Measurements from ENCODE around the gene IGF1. TPM values are rescaled to one million over a fixed set of nuclear protein-coding genes. Genes with fewer than 3 reads are reported as not detected.

Gene IGF1
- total and polyA plus RNA-seq, 10 of the 15 experiments (the other 5 are each of a cell fraction or from before 2014, with no cell fraction given): 2.4 to 9.2 (median 3.5) TPM

DNA sequence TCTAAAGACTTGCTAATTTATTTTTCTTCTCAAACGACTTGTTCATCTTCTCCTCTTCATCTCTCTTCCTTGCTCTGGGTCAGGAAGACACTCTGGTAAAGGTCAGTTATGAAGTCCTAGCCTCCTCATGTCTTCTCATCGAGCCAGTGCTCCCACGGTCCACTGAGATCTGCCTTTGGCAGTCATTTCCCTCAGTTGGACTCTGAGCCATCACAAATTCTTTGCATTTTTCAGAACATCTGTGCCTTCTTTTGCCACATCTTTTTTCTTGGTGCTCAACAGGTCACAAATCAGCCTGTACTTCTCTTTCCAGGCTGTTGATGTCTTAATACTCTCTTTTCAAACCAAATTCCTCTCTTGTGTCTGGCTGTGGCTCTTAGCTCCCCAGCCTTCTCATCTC is 49.7 kb downstream of the IGF1 start (continued):
- no peak for TF ChIP-seq TCF3 (IDR thresholded peaks at IDR 0.05; ENCODE audit: borderline replicate concordance, insufficient read depth, low read depth, low read length)
- no peak for TF ChIP-seq CHD4 (IDR thresholded peaks at IDR 0.05)
- no peak for TF ChIP-seq SUPT20H (IDR thresholded peaks at IDR 0.05; ENCODE audit: borderline replicate concordance, control insufficient read depth, low read depth, low read length)
- no peak for TF ChIP-seq CBX5 (IDR thresholded peaks at IDR 0.05; ENCODE audit: low read depth)
- TF ChIP-seq, protein P1, sequence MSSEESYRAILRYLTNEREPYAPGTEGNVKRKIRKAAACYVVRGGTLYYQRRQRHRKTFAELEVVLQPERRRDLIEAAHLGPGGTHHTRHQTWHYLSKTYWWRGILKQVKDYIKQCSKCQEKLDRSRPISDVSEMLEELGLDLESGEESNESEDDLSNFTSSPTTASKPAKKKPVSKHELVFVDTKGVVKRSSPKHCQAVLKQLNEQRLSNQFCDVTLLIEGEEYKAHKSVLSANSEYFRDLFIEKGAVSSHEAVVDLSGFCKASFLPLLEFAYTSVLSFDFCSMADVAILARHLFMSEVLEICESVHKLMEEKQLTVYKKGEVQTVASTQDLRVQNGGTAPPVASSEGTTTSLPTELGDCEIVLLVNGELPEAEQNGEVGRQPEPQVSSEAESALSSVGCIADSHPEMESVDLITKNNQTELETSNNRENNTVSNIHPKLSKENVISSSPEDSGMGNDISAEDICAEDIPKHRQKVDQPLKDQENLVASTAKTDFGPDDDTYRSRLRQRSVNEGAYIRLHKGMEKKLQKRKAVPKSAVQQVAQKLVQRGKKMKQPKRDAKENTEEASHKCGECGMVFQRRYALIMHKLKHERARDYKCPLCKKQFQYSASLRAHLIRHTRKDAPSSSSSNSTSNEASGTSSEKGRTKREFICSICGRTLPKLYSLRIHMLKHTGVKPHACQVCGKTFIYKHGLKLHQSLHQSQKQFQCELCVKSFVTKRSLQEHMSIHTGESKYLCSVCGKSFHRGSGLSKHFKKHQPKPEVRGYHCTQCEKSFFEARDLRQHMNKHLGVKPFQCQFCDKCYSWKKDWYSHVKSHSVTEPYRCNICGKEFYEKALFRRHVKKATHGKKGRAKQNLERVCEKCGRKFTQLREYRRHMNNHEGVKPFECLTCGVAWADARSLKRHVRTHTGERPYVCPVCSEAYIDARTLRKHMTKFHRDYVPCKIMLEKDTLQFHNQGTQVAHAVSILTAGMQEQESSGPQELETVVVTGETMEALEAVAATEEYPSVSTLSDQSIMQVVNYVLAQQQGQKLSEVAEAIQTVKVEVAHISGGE (CRISPR knock-in tag; IDR thresholded peaks at IDR 0.05): no peak
- no peak for TF ChIP-seq PAX8 (IDR thresholded peaks at IDR 0.05)
- TF ChIP-seq RCOR1 (conservative IDR thresholded peaks at IDR 0.05; ENCODE audit: low read depth, low read length): no peak
- TF ChIP-seq MTA3 (IDR thresholded peaks at IDR 0.05; ENCODE audit: borderline replicate concordance, low read length): no peak
- TF ChIP-seq, protein P2, sequence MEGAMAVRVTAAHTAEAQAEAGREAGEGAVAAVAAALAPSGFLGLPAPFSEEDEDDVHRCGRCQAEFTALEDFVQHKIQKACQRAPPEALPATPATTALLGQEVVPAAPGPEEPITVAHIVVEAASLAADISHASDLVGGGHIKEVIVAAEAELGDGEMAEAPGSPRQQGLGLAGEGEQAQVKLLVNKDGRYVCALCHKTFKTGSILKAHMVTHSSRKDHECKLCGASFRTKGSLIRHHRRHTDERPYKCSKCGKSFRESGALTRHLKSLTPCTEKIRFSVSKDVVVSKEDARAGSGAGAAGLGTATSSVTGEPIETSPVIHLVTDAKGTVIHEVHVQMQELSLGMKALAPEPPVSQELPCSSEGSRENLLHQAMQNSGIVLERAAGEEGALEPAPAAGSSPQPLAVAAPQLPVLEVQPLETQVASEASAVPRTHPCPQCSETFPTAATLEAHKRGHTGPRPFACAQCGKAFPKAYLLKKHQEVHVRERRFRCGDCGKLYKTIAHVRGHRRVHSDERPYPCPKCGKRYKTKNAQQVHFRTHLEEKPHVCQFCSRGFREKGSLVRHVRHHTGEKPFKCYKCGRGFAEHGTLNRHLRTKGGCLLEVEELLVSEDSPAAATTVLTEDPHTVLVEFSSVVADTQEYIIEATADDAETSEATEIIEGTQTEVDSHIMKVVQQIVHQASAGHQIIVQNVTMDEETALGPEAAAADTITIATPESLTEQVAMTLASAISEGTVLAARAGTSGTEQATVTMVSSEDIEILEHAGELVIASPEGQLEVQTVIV (IDR thresholded peaks at IDR 0.05; ENCODE audit: borderline replicate concordance, partially characterized antibody): no peak
- TF ChIP-seq, protein P3, sequence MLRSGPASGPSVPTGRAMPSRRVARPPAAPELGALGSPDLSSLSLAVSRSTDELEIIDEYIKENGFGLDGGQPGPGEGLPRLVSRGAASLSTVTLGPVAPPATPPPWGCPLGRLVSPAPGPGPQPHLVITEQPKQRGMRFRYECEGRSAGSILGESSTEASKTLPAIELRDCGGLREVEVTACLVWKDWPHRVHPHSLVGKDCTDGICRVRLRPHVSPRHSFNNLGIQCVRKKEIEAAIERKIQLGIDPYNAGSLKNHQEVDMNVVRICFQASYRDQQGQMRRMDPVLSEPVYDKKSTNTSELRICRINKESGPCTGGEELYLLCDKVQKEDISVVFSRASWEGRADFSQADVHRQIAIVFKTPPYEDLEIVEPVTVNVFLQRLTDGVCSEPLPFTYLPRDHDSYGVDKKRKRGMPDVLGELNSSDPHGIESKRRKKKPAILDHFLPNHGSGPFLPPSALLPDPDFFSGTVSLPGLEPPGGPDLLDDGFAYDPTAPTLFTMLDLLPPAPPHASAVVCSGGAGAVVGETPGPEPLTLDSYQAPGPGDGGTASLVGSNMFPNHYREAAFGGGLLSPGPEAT (IDR thresholded peaks at IDR 0.05; ENCODE audit: low read depth): no peak
- TF ChIP-seq, protein P4, sequence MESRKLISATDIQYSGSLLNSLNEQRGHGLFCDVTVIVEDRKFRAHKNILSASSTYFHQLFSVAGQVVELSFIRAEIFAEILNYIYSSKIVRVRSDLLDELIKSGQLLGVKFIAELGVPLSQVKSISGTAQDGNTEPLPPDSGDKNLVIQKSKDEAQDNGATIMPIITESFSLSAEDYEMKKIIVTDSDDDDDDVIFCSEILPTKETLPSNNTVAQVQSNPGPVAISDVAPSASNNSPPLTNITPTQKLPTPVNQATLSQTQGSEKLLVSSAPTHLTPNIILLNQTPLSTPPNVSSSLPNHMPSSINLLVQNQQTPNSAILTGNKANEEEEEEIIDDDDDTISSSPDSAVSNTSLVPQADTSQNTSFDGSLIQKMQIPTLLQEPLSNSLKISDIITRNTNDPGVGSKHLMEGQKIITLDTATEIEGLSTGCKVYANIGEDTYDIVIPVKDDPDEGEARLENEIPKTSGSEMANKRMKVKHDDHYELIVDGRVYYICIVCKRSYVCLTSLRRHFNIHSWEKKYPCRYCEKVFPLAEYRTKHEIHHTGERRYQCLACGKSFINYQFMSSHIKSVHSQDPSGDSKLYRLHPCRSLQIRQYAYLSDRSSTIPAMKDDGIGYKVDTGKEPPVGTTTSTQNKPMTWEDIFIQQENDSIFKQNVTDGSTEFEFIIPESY (IDR thresholded peaks at IDR 0.05): no peak
- TF ChIP-seq YY1 (IDR thresholded peaks at IDR 0.05; ENCODE audit: low read depth, low read length): no peak
